A673 (cell line): ENCODE measurements around the gene HSPB8.

Experiments used
- EZH2 ChIP-seq: fragments of 200-600 bp; sonication (generic); IDR thresholded peaks from 2 replicates; pipeline ENCODE4 v1.6.1; 2017; ENCODE audit warnings: borderline replicate concordance, low read depth, mild to moderate bottlenecking, mixed read lengths, antibody characterized with exemption, low read length; ENCODE audit not compliant: poor library complexity, severe bottlenecking
- TF ChIP-seq, protein P1 (sequence below): fragments of 300-800, 200-600 bp; sonication (generic); conservative IDR thresholded peaks from 2 replicates; pipeline ENCODE4 v1.5.1; 2017; ENCODE audit warnings: low read depth, mild to moderate bottlenecking, antibody characterized with exemption, low read length, moderate library complexity, mixed read lengths

DNA sequence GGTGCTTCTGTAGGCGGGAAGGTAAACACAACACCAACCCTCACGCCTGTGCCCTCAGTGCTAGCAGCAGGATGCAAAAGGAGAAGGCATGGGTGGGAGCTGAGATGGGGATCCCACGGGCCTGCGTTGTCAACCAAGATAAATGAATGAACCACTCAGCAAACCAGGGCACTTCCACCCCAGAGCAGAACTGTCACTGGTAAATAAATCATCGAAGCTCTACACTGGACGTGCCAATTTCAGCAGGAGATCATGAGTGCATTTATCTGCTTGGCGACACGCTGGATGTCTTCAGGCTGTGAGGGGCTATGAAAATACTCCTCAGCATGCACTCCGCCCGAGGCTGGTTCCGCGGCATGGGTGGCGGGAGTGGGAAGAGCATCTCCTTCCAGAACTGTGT, 33.2 kb downstream of the HSPB8 start:
- TF ChIP-seq, protein P1, sequence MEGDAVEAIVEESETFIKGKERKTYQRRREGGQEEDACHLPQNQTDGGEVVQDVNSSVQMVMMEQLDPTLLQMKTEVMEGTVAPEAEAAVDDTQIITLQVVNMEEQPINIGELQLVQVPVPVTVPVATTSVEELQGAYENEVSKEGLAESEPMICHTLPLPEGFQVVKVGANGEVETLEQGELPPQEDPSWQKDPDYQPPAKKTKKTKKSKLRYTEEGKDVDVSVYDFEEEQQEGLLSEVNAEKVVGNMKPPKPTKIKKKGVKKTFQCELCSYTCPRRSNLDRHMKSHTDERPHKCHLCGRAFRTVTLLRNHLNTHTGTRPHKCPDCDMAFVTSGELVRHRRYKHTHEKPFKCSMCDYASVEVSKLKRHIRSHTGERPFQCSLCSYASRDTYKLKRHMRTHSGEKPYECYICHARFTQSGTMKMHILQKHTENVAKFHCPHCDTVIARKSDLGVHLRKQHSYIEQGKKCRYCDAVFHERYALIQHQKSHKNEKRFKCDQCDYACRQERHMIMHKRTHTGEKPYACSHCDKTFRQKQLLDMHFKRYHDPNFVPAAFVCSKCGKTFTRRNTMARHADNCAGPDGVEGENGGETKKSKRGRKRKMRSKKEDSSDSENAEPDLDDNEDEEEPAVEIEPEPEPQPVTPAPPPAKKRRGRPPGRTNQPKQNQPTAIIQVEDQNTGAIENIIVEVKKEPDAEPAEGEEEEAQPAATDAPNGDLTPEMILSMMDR, result no peak
- no peak for TF ChIP-seq EZH2
